H1 (cell line): Measurements from ENCODE around the gene KRTAP10-2. TPM values are rescaled to one million over a fixed set of nuclear protein-coding genes. Genes with fewer than 3 reads are reported as not detected.

ENCODE experiments used
- CTCF ChIA-PET: fragments of 300-600 bp; sonication (Branson Sonifier 250); formaldehyde crosslinking; loops from one replicate; lab custom pipeline; 2021; ENCODE audit not compliant: partially characterized antibody; lab: Charles Lee
- POLR2A ChIA-PET: fragments of 300-600 bp; sonication (Branson Sonifier 250); formaldehyde crosslinking; loops from one replicate; lab custom pipeline; 2021; ENCODE audit warnings: inconsistent platforms; ENCODE audit not compliant: partially characterized antibody; lab: Charles Lee
- DNase-seq, 2 experiments: peaks; one replicate each; pipeline versions ENCODE4 v3.0.0 to v3.0.0-alpha.2; 2010 to 2022; ENCODE audit warnings: low spot score in 2 of 2, low read depth in 1 of 2, mixed read lengths in 1 of 2
- FAIRE-seq: peaks from 2 replicates; lab custom pipeline; 2011; peaks lifted over from hg19 to GRCh38; lab: Jason Lieb, UNC
- H2AFZ ChIP-seq: 2 replicates; pipeline ENCODE4 v1.8.1; 2012; ENCODE audit warnings: low read length, inconsistent platforms
- H2AK5ac ChIP-seq: 2 replicates; pipeline ENCODE4 v1.6.1; 2013; ENCODE audit warnings: low read depth, low read length
- H2BK120ac ChIP-seq: replicated peaks from 2 replicates; pipeline ENCODE3; 2013; ENCODE audit warnings: low read depth, low read length, inconsistent platforms
- H2BK12ac ChIP-seq: 2 replicates; pipeline ENCODE4 v1.6.1; 2013; ENCODE audit warnings: low read depth, low read length
- H2BK15ac ChIP-seq: 2 replicates; pipeline ENCODE4 v1.6.1; 2013; ENCODE audit warnings: low read length
- H2BK20ac ChIP-seq: 2 replicates; pipeline ENCODE4 v1.6.1; 2013; ENCODE audit warnings: low read length
- H2BK5ac ChIP-seq: 2 replicates; pipeline ENCODE4 v1.6.1; 2013; ENCODE audit warnings: low read depth, low read length
- H3K14ac ChIP-seq: 2 replicates; pipeline ENCODE4 v1.6.1; 2013; ENCODE audit warnings: inconsistent platforms; ENCODE audit not compliant: insufficient read length
- H3K18ac ChIP-seq: 2 replicates; pipeline ENCODE4 v1.6.1; 2013; ENCODE audit warnings: low read length; ENCODE audit errors: extremely low read depth
- H3K23ac ChIP-seq: 2 replicates; pipeline ENCODE4 v1.6.1; 2013; ENCODE audit warnings: inconsistent platforms; ENCODE audit not compliant: insufficient read length
- H3K23me2 ChIP-seq: 2 replicates; pipeline ENCODE4 v1.6.1; 2013; ENCODE audit warnings: low read depth, low read length
- H3K27ac ChIP-seq: 2 replicates; pipeline ENCODE4 v1.6.1; 2011; ENCODE audit warnings: low read depth, low read length, inconsistent platforms
- H3K27me3 ChIP-seq, 4 experiments: replicated peaks in 1 of 4; 1 replicate in 1 of 4; 2 replicates in 3 of 4; pipeline versions ENCODE4 v1.6.1 to v1.8.1; 2011 to 2013; ENCODE audit warnings: low read length in 3 of 4, mild to moderate bottlenecking in 3 of 4, inconsistent platforms in 2 of 4, mixed read lengths in 2 of 4, moderate library complexity in 1 of 4; ENCODE audit not compliant: control insufficient read depth in 3 of 4, insufficient read depth in 3 of 4; ENCODE audit errors: extremely low read depth in 1 of 4
- H3K36me3 ChIP-seq, 4 experiments: 2 replicates each; pipeline versions ENCODE4 v1.6.1 to v1.8.1; 2011 to 2013; ENCODE audit warnings: mild to moderate bottlenecking in 4 of 4, low read length in 3 of 4, moderate library complexity in 2 of 4, control low read depth in 1 of 4, inconsistent platforms in 1 of 4; ENCODE audit not compliant: insufficient read depth in 4 of 4, control insufficient read depth in 2 of 4
- H3K4ac ChIP-seq: replicated peaks from 2 replicates; pipeline ENCODE3; 2013; ENCODE audit warnings: low read length, low read depth, mixed read lengths, inconsistent platforms; ENCODE audit not compliant: insufficient read length
- H3K4me1 ChIP-seq, 4 experiments: replicated peaks in 1 of 4; 1 replicate in 1 of 4; 2 replicates in 3 of 4; pipeline versions ENCODE4 v1.6.1 to v1.8.1; 2011 to 2013; ENCODE audit warnings: low read length in 3 of 4, inconsistent platforms in 2 of 4, mixed read lengths in 1 of 4; ENCODE audit not compliant: insufficient read depth in 4 of 4, control insufficient read depth in 3 of 4
- H3K4me2 ChIP-seq, 2 experiments: 2 replicates each; pipeline versions ENCODE4 v1.6.1 to v1.8.1; 2011 to 2013; ENCODE audit warnings: low read depth in 2 of 2, low read length in 2 of 2, control low read depth in 1 of 2, inconsistent platforms in 1 of 2, mild to moderate bottlenecking in 1 of 2; ENCODE audit not compliant: insufficient read depth in 1 of 2
- H3K4me3 ChIP-seq, 4 experiments: fragments of 200-600, 300-600 bp in 1 of 4; sonication (generic), shearing (Covaris generic), sonication (Bioruptor Twin) in 1 of 4; 2 replicates each; pipeline versions ENCODE4 v1.5.1 to v1.8.1; 2011 to 2016; ENCODE audit warnings: low read length in 4 of 4, low read depth in 3 of 4, control low read depth in 2 of 4, inconsistent platforms in 2 of 4, mild to moderate bottlenecking in 2 of 4, mixed read lengths in 1 of 4, moderate library complexity in 1 of 4; ENCODE audit not compliant: insufficient read depth in 2 of 4; ENCODE audit errors: extremely low read depth in 1 of 4
- H3K56ac ChIP-seq: replicated peaks from 2 replicates; pipeline ENCODE3; 2013; ENCODE audit warnings: low read depth, mild to moderate bottlenecking, mixed read lengths, low read length, inconsistent platforms; ENCODE audit not compliant: insufficient read length
- H3K79me1 ChIP-seq: 2 replicates; pipeline ENCODE4 v1.6.1; 2013; ENCODE audit warnings: low read depth, low read length, control low read depth
- H3K79me2 ChIP-seq, 2 experiments: 2 replicates each; pipeline versions ENCODE4 v1.6.1 to v1.8.1; 2012 to 2013; ENCODE audit warnings: low read length in 2 of 2, mild to moderate bottlenecking in 2 of 2, inconsistent platforms in 1 of 2; ENCODE audit not compliant: insufficient read depth in 2 of 2, control insufficient read depth in 1 of 2
- H3K9ac ChIP-seq, 4 experiments: replicated peaks in 1 of 4; 1 replicate in 1 of 4; 2 replicates in 3 of 4; pipeline versions ENCODE4 v1.6.1 to v1.8.1; 2011 to 2013; ENCODE audit warnings: low read depth in 3 of 4, low read length in 3 of 4, control low read depth in 2 of 4, mild to moderate bottlenecking in 2 of 4, moderate library complexity in 2 of 4, inconsistent platforms in 1 of 4; ENCODE audit errors: extremely low read depth in 1 of 4
- H3K9me3 ChIP-seq, 2 experiments: 2 replicates each; pipeline versions ENCODE4 v1.6.1 to v1.8.1; 2012 to 2013; ENCODE audit warnings: mild to moderate bottlenecking in 2 of 2, moderate library complexity in 2 of 2, control low read depth in 1 of 2, inconsistent platforms in 1 of 2, low read depth in 1 of 2, low read length in 1 of 2, mixed read lengths in 1 of 2; ENCODE audit not compliant: insufficient read depth in 2 of 2
- H4K20me1 ChIP-seq, 2 experiments: replicated peaks in 1 of 2; 2 replicates each; pipeline versions ENCODE3 to v1.8.1; 2011 to 2013; ENCODE audit warnings: inconsistent platforms in 2 of 2, low read length in 2 of 2, mild to moderate bottlenecking in 1 of 2; ENCODE audit not compliant: insufficient read depth in 2 of 2, control insufficient read depth in 1 of 2
- H4K5ac ChIP-seq: 2 replicates; pipeline ENCODE4 v1.6.1; 2013; ENCODE audit warnings: low read length, low read depth, mixed read lengths, inconsistent platforms; ENCODE audit not compliant: insufficient read length
- H4K8ac ChIP-seq: 2 replicates; pipeline ENCODE4 v1.8.0; 2013; ENCODE audit warnings: mild to moderate bottlenecking, moderate library complexity, low read length, inconsistent platforms; ENCODE audit not compliant: insufficient read depth; ENCODE audit errors: extremely low read depth
- H4K91ac ChIP-seq: replicated peaks from 2 replicates; pipeline ENCODE3; 2013; ENCODE audit warnings: low read length, mixed read lengths, inconsistent platforms; ENCODE audit not compliant: insufficient read length
- EP300 ChIP-seq, 2 experiments: IDR thresholded peaks; 1 replicate in 1 of 2; 2 replicates in 1 of 2; pipeline ENCODE4 v1.6.1; 2011 to 2012; ENCODE audit warnings: low read depth in 2 of 2, low read length in 2 of 2, mild to moderate bottlenecking in 2 of 2, borderline replicate concordance in 1 of 2, inconsistent platforms in 1 of 2, moderate library complexity in 1 of 2
- GTF2F1 ChIP-seq: IDR thresholded peaks from 2 replicates; pipeline ENCODE4 v1.6.1; 2012; ENCODE audit warnings: low read depth, low read length, improper control_type of control experiment, borderline replicate concordance
- HDAC2 ChIP-seq, 2 experiments: fragments of 300-600 bp in 1 of 2; sonication (generic) in 1 of 2; IDR thresholded peaks; 2 replicates each; pipeline ENCODE4 v1.6.1; 2011 to 2012; ENCODE audit warnings: low read depth in 2 of 2, low read length in 2 of 2, mild to moderate bottlenecking in 2 of 2, moderate library complexity in 2 of 2, borderline replicate concordance in 1 of 2, inconsistent platforms in 1 of 2
- JUN ChIP-seq: IDR thresholded peaks from 2 replicates; pipeline ENCODE4 v1.6.1; 2011; ENCODE audit warnings: low read depth, mild to moderate bottlenecking, improper control_type of control experiment, low read length
- JUND ChIP-seq: IDR thresholded peaks from 2 replicates; pipeline ENCODE4 v1.6.1; 2011; ENCODE audit warnings: mild to moderate bottlenecking, improper control_type of control experiment, low read length
- KDM1A ChIP-seq: fragments of 200-600, 300-600 bp; sonication (generic); IDR thresholded peaks from 2 replicates; pipeline ENCODE4 v1.7.1; 2016; ENCODE audit warnings: mild to moderate bottlenecking, low read length, borderline replicate concordance
- KDM4A ChIP-seq: IDR thresholded peaks from one replicate; pipeline ENCODE4 v1.7.1; 2012; ENCODE audit warnings: low read depth, mild to moderate bottlenecking, moderate library complexity, low read length, inconsistent platforms; ENCODE audit not compliant: severe bottlenecking
- MAFK ChIP-seq: IDR thresholded peaks from 2 replicates; pipeline ENCODE4 v1.6.1; 2012; ENCODE audit warnings: low read depth, mild to moderate bottlenecking, improper control_type of control experiment, low read length
- TAF1 ChIP-seq: IDR thresholded peaks from 2 replicates; pipeline ENCODE4 v1.6.1; 2011; ENCODE audit warnings: mild to moderate bottlenecking, low read depth, low read length
- TAF7 ChIP-seq: optimal IDR thresholded peaks from 2 replicates; pipeline ENCODE3; 2011; ENCODE audit warnings: low read depth, mild to moderate bottlenecking, inconsistent platforms, low read length, moderate library complexity, borderline replicate concordance
- WGBS, 2 experiments: shearing (Covaris generic) in 1 of 2; methylation state at CpG; one replicate each; pipeline versions ENCODE4 v1.1.6 to v1.1.7; 2013 to 2015; ENCODE audit warnings: low lambda C conversion rate in 2 of 2, mixed read lengths in 2 of 2, inconsistent platforms in 1 of 2, low coverage in 1 of 2, missing lambda C conversion rate in 1 of 2; ENCODE audit not compliant: insufficient replicate concordance in 2 of 2, insufficient coverage in 1 of 2, insufficient read length in 1 of 2; ENCODE audit errors: extremely low coverage in 1 of 2, missing lambda C conversion rate in 1 of 2; 5-methylcytosine and 5-hydroxymethylcytosine counted together
- polyA plus RNA-seq, 7 experiments: library from polyadenylated mRNA; depleted of rRNA in 3 of 7; stranded (reverse) in 5 of 7; unstranded in 2 of 7; fragments of >200 nt in 5 of 7; fragments of 200-250 nt in 2 of 7; gene quantifications; 1 replicate in 5 of 7; 2 replicates in 1 of 7; 4 replicates in 1 of 7; pipeline versions ENCODE4 v1.2.1 to v1.2.3, GENCODE V29; 2011 to 2013; ENCODE audit warnings: missing spikeins in 2 of 7, mixed read lengths in 2 of 7
- total RNA-seq: library from RNA; stranded (reverse); fragmentation: NEBNext Ultra II Directional; extraction: Animal tissue kit (Norgen Biotek cat#: 25700); gene quantifications from 2 replicates; pipeline ENCODE4 v1.2.1, GENCODE V29; 2021

The KRTAP10-2 gene
- total and polyA plus RNA-seq, 2 of the 8 experiments (the other 6 are each of a cell fraction or from before 2014, with no cell fraction given), result 0.11 TPM; not detected in 1

DNA sequence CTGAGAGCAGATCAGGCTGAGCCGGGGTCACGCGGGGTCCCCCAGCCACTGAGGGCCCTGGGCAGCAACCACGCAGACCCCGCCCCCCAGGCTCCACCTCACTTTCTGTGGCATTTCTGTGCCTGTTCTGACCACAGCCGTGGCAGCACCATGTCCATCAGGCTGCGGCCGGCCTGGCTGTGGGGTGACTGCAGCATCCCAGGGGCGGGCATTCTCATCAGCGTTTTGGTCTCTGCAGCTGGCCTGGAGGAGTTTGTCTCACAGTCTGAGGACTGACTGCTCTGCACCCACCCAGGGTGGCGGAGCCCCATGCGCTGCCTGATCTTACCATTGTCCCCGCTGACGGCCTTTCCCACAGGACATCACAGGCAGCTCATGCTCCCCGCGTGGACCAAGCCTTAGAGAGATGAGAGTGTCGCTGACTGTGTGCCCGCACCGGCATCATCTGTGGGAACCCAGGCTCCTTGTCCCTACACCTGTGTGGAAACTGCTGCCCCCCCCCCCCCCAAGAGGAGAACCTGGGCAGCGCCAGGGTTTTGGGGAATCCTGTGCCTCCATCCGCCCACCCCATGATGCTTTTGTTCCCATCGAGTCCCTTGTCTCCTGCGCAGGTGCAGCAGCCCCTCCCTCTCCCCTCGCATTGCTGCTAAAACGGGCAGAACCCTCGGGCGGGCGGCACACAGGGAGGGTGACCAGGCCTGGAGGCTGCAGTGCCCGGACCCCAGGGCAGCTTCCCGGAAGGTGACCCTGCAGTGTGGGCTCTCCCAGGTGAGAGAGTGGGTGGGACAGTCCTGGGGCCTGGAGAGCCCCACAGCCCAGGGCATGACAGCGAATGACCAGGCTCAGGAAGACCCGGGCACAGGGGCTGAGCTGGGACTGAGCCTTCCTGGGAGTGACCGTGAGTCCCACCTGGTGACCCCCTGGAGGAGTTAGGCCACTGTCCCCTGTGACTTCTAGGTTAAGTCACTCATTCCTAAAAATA lies 13.1 kb downstream of the KRTAP10-2 start:
- WGBS, 2 experiments, result 91% methylated on average over 30 of the region's 33 CpGs; no CpG with 5 or more reads in 1 of the 2 experiments
- no peak overlapping the region for H3K9ac ChIP-seq
- no peak overlapping the region for H3K18ac ChIP-seq
- H3K36me3 ChIP-seq, result no peaks in the 10 kb centered on the region
- H3K23me2 ChIP-seq, result no peaks in the 10 kb centered on the region
- H2BK20ac ChIP-seq, result no peak overlapping the region
- no peaks in the 10 kb centered on the region for H3K27me3 ChIP-seq
- no peak overlapping the region for H3K4me2 ChIP-seq
- no peak overlapping the region for H2BK120ac ChIP-seq
- H4K20me1 ChIP-seq, result no peaks in the 10 kb centered on the region
- no peak overlapping the region for H2BK12ac ChIP-seq
- CTCF ChIA-PET, result interaction anchor here (0.7 to 1.7 kb wide), 6 partner anchors 11 to 353 kb away, joined by 3 to 5 read pairs (median 4); no protein-coding TSS in a partner anchor
- peaks cover 0 to 2% (median 0%) of the 10 kb centered on the region in 4 experiments; a peak in 1 of 7 replicates for H3K4me1 ChIP-seq
- H4K91ac ChIP-seq, result no peak overlapping the region
- no peak overlapping the region for H3K27ac ChIP-seq
- H2AFZ ChIP-seq, result no peak overlapping the region
- 0 out of 4 replicates have a peak, but pooled peaks cover 0 to 3% of the 10 kb centered on the region in 2 experiments for H3K9me3 ChIP-seq
- H3K79me1 ChIP-seq, result no peaks in the 10 kb centered on the region
- no peak overlapping the region for H2BK15ac ChIP-seq
- H4K5ac ChIP-seq, result no peak overlapping the region
- POLR2A ChIA-PET, result interaction anchor here (1.0 kb wide), 2 partner anchors 9 to 39 kb away, joined by 3 to 4 read pairs; no protein-coding TSS in a partner anchor
- H2AK5ac ChIP-seq, result no peak overlapping the region
- no peak overlapping the region for H3K56ac ChIP-seq
- H3K4me3 ChIP-seq, result no peak overlapping the region
- no peak overlapping the region for H3K14ac ChIP-seq
- no peak overlapping the region for H3K23ac ChIP-seq
- H4K8ac ChIP-seq, result no peak overlapping the region; the same call in 1 of the 2 replicates
- no peak overlapping the region for H2BK5ac ChIP-seq
- FAIRE-seq, result no peak
- H3K4ac ChIP-seq, result no peak overlapping the region
- peak in 1 of 2 experiments; percentile 42 for DNase-seq
- no peaks in the 10 kb centered on the region for H3K79me2 ChIP-seq
- no peak for TF ChIP-seq KDM1A
- no peak for TF ChIP-seq KDM4A
- no peak for TF ChIP-seq HDAC2 (IDR thresholded peaks at IDR 0.05; ENCODE audit: borderline replicate concordance in 1 of 2, low read depth in 2 of 2, low read length in 2 of 2)
- no peak for TF ChIP-seq MAFK
- TF ChIP-seq JUN, result no peak
- TF ChIP-seq EP300 (IDR thresholded peaks at IDR 0.05; ENCODE audit: borderline replicate concordance in 1 of 2, low read depth in 2 of 2, low read length in 2 of 2), result no peak
- TF ChIP-seq TAF7, result no peak
- TF ChIP-seq JUND, result no peak
- TF ChIP-seq GTF2F1, result no peak
- TF ChIP-seq TAF1, result no peak
